ENCODE measurements around the gene ENO2.

GRCh38 chr12:6902448-6902847 lies 11.9 kb upstream of the ENO2 start:
- TF ChIP-seq POLR2A (IDR thresholded peaks at IDR 0.05) (no peak), CTCF (IDR thresholded peaks at IDR 0.05) (no peak)
